CD4-positive, alpha-beta T cell treated with Interleukin-4 for 4 hours (primary cell): Measurements from ENCODE around the gene FNTB.
A peak's percentile ranks its signal among the peaks of the same experiment; 100 is the strongest.

Experiments
- DNase-seq: peaks from one replicate; pipeline ENCODE4 v3.0.0-alpha.2; 2020

FNTB gene

GRCh38 chr14:65095633-65096205 is 109.0 kb downstream of the FNTB start:
- no peak for DNase-seq

DNA sequence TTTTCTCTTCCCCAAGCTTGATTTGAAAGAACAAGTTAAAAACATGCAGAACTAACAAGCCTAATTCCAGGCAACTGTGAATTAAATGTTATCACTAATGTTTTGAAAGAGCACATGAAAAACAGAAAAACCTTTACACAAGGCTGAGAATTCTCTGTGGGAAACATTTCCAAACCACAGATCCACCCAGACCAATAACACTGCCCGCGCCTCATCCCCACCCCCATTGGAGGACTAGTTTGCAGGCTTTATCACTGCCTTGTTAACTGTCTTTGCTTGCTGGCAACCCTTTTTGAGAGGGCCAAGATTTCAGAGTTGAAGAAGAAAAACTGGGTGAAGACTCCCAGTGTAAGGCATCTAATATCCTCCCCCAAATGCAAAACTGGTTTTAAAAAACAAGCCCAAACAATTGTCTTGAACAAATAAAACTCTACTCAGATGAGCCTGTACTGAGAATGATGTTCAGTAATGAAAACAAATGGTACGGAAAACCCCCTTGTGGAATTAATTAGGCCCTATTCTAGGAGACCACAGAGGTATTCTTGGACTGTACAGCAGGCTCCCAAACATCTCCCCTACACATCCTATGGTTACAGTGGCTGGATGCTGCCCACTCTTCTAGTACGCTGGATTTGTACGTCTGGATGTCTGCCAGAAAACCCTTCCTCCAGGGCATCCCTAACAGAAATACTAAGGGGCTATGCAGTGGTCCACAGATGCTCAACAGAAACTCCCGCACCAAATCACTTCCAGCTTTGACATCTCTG is 109.8 kb downstream of the FNTB start:
- DNase-seq = no peak

DNA sequence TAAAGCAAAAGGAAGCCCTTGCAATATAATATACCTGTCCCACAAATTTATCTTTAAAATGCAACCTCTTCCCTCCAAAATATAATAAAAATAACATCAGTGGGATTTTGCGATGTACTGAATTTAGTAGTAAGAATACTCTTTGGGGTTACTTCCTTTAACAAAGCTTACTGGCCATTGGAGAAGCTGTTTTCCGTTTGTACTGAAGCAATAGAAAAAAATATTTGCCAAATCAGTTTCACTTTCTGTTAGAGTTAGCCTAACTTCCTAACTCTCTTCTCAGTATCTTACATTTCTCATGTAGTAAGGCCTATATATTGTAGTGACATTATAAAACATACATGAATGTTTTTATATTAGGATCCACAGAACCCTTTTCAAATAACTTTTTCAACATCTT is 111.9 kb downstream of the FNTB start:
- DNase-seq = peak; percentile 61

DNA sequence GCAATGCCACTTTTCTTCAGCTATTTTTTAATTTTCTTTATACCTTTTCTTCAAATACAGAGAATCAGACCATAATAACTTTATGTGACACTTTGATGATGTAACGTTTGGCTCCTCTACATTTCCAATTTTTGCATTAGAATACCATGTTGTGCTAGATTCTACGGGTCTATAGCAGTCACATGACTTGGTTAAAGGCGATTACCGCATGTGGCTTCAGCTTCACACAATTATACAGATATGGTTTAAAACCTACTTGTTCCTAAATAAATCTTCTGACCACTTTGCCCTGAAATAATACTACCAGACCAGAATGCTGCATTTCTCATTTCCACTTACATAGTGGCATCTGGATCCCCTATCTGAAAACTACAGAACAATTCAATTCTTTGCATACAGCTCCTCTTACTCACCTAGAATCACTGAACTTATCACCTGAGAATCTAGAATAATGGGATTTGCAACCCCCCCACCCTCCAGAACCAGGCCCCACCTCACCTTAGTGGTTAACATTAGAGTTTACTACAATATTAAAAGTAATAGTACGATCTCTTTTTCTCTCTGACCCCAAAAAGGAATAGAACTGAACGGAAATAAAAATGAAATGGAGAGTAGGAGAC is 114.3 kb downstream of the FNTB start:
- peak; percentile 21 for DNase-seq

- DNase-seq = peak; percentile 40
Measured at GRCh38 chr14:65101631-65102440, 115.1 kb downstream of the FNTB start.

DNA sequence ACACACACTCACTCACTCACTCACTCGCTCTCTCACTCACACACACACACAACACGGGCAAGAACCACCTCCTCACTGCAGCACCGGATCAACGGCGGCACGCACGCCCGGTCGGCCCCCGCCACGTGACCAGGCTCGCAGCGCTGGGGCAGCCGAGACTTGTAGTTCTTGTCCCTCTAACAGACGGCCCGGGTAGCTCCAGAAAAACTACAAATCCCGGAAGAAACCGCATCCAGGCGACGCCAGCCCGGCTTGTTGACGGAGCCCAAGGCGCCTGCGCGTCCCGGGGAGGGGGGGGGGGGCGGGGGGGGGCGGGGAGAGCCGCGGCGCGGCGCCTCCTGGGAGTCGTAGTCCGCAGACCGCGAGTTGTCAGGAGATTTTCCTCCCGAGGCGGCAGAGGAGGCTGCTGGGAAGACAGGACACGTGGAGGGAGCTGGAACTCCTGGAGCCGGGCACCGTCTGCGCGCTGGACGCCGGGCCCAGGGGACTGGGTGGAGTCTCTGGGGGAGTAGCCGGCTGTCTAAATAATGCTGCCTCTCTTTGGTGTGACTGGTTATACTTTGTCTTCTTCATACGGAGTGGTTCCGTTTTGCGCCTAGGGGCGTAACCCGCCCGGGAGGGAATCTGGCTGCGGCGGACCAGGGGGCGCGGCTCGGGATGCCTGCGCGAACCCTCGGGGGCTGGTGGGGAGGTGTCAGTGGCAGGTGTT is 115.9 kb downstream of the FNTB start, which contains the start of gene MAX:
TSS of gene MAX (minus strand) at position 77 of the 709 bp plus-strand sequence. CDS start 178 bp downstream, outside the sequence.
- DNase-seq = peak; percentile 100

DNA sequence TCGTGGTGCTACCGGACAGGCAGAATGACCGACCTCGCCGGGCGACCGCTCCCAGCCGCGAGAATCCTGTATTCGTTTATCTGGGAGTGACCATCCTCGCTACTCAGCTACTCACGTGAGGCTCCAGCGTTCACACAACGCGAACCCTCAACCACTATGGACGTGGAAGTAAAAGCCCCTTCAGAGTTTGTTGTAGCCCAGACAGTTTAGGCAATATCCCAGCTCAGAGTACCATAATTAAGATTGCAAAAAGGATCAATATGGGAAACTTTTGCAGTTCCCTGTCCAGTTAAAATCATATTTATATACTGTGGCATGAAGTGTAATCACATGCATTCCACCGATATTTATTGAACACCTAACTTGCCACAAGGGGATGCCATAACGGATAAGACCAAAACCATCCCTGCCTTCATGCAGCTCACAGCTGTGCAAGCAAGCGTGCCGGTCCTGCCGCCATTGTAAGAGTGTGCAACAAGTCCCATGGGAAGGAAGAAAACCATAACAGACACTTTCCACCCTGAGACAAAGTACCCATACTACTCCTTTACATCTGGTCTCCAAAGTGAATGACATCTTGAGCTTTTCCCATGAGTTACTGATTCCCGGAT is 116.6 kb downstream of the FNTB start:
- no peak for DNase-seq

- no peak for DNase-seq
Measured at GRCh38 chr14:65104791-65105190, 118.1 kb downstream of the FNTB start.

DNA sequence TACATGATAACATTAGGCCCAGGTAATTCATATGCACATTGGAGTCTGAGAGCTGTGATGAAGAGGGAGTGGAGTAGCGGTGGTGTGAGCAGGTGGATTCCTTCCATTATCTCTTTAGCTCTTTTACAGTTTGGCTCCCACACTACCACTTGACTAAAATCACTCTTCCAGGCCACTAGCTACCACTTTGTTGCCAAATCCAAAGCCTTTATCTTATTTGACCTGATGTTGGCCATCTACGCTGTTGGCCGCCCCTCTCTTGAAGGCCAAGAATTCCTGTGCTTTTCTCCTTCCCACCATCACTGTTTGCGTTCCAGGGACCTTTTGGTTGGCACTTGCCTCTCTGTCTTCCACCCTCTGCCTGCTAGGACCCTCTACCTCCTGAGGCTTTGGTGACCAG is 119.6 kb downstream of the FNTB start:
- DNase-seq = no peak

DNA sequence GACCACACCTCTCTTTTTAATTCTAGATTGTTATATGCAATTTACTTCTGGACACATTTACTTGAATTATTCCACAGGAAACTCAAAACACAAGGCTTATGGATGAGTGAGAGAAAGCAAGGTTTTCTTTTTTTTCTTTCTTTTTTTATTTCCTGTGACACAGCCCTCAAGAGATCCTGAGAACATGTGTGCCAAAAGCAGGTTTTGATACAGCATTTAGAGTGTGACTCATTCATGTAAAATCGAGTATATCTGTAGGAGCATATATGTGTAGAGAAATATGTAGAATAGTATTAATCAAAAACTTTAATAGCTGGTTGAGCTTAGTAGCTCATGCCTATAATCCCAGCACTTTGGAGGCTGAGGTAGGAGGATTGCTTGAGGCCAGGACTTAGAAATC is 120.0 kb downstream of the FNTB start:
- DNase-seq = no peak

DNA sequence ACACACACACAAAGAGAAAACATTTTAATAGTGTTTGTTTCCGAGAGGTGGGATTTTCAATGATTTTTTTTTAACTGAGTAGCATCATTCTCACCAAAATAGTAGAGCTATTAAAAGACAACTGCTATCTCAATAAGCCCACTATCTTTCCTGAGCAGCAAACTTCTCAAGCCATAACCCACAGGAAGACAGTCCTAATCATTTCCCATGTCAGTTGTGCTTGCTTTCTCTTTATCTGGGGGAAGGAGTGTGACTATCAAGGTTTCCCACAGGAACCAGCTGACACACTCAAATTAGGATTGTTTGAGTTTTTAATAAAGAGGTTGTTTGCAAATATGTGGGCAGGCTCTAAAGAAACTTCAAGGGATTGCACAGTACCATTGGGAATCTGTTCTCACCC is 120.5 kb downstream of the FNTB start:
- DNase-seq = no peak

- DNase-seq = no peak
Measured at GRCh38 chr14:65109357-65109756, 122.7 kb downstream of the FNTB start.

DNA sequence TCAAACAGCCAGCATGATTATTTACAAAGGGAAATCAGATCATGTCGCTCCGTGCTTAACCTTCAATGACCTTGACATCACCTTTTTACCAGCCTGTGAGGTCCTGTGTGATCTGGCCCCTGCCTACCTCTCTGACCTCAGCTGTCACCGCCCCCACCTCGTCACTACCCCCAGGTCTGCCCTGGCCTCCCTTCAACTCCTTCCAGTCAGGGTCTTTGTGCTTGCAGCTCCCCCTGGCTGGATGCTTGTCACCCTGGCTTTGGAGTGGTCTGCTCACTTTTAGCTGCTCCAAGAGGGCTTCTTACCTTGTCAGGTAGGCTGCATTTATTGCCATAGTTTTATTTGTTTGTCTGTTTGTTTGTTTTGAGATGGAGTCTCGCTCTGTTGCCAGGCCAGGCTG is 123.8 kb downstream of the FNTB start:
- DNase-seq = no peak
